HepG2 (cell line): ENCODE measurements around the gene SMDT1. TPM values are rescaled to one million over a fixed set of nuclear protein-coding genes. Genes with fewer than 3 reads are reported as not detected.

ENCODE experiments used
- AFF4 ChIP-seq: sonication (generic); formaldehyde crosslinking; IDR thresholded peaks from 2 replicates; pipeline ENCODE4 v1.4.0; 2020; ENCODE audit warnings: missing genetic modification reagents
- ARID2 ChIP-seq: sonication (generic); formaldehyde crosslinking; IDR thresholded peaks from 2 replicates; pipeline ENCODE4 v1.8.1; 2022; ENCODE audit warnings: mild to moderate bottlenecking, missing genetic modification reagents, borderline replicate concordance
- SMC3 ChIP-seq: IDR thresholded peaks from 2 replicates; pipeline ENCODE4 v1.6.1; 2011; ENCODE audit warnings: low read length, improper control_type of control experiment
- ZNF660 ChIP-seq: sonication (generic); formaldehyde crosslinking; IDR thresholded peaks from 2 replicates; pipeline ENCODE4 v1.5.1; 2020; ENCODE audit warnings: mild to moderate bottlenecking, low read depth, missing genetic modification reagents, borderline replicate concordance
- ZUFSP ChIP-seq: sonication (generic); formaldehyde crosslinking; IDR thresholded peaks from 2 replicates; pipeline ENCODE4 v1.9.0; 2021; ENCODE audit warnings: missing genetic modification reagents, mild to moderate bottlenecking, borderline replicate concordance
- polyA plus RNA-seq, 8 experiments: library from polyadenylated mRNA; depleted of rRNA in 3 of 8; stranded (reverse) in 7 of 8; unstranded in 1 of 8; fragments of >200 nt; fragmentation: Illumina TruSeq in 4 of 8; extraction: Trizol in 4 of 8; gene quantifications; 2 replicates each; pipeline versions ENCODE4 v1.2.1 to v1.2.3, GENCODE V29; 2011 to 2016; ENCODE audit warnings: low read depth in 4 of 8, missing spikeins in 1 of 8, mixed read lengths in 1 of 8; ENCODE audit not compliant: insufficient read depth in 1 of 8
- total RNA-seq, 5 experiments: library from RNA; depleted of rRNA; stranded (reverse); fragments of >200 nt; fragmentation: Illumina TruSeq; extraction: Trizol; gene quantifications; 2 replicates each; pipeline ENCODE4 v1.2.3, GENCODE V29; 2016; ENCODE audit warnings: low read depth in 1 of 5
- TF ChIP-seq, protein P1 (sequence below): sonication (generic); formaldehyde crosslinking; IDR thresholded peaks from 2 replicates; pipeline ENCODE4 v1.4.0; 2020; ENCODE audit warnings: low read depth, mild to moderate bottlenecking, missing genetic modification reagents
- TF ChIP-seq, protein P2 (sequence below): sonication (generic); formaldehyde crosslinking; IDR thresholded peaks from 2 replicates; pipeline ENCODE4 v1.4.0; 2020; ENCODE audit warnings: missing genetic modification reagents

Gene SMDT1
- total and polyA plus RNA-seq, 2 of the 13 experiments (the other 11 are each of a cell fraction or from before 2014, with no cell fraction given) = 8.3 to 26.6 TPM

- no peak for TF ChIP-seq AFF4 (CRISPR knock-in tag)
- TF ChIP-seq SMC3 = no peak
- TF ChIP-seq ARID2 (CRISPR knock-in tag) = no peak
- TF ChIP-seq, protein P1, sequence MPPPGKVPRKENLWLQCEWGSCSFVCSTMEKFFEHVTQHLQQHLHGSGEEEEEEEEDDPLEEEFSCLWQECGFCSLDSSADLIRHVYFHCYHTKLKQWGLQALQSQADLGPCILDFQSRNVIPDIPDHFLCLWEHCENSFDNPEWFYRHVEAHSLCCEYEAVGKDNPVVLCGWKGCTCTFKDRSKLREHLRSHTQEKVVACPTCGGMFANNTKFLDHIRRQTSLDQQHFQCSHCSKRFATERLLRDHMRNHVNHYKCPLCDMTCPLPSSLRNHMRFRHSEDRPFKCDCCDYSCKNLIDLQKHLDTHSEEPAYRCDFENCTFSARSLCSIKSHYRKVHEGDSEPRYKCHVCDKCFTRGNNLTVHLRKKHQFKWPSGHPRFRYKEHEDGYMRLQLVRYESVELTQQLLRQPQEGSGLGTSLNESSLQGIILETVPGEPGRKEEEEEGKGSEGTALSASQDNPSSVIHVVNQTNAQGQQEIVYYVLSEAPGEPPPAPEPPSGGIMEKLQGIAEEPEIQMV = no peak
- TF ChIP-seq ZNF660 (CRISPR knock-in tag) = no peak
- TF ChIP-seq, protein P2, sequence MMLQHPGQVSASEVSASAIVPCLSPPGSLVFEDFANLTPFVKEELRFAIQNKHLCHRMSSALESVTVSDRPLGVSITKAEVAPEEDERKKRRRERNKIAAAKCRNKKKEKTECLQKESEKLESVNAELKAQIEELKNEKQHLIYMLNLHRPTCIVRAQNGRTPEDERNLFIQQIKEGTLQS (CRISPR knock-in tag) = no peak
- TF ChIP-seq ZUFSP (CRISPR knock-in tag) = no peak
Observed at GRCh38 chr22:42068291-42068690, 11.2 kb upstream of the SMDT1 start (continued).
